Karpas-422 (cell line): ENCODE measurements around the gene CASTOR2. TPM values are rescaled to one million over a fixed set of nuclear protein-coding genes. Genes with fewer than 3 reads are reported as not detected.

Experiments used
- DNase-seq: peaks from one replicate; pipeline ENCODE4 v3.0.0-alpha.2; 2015
- H2AFZ ChIP-seq: fragments of 200-600 bp; sonication (generic); 2 replicates; pipeline ENCODE4 v1.6.1; 2014; ENCODE audit warnings: antibody characterized with exemption, low read length, mixed read lengths
- H3K27ac ChIP-seq: fragments of 200-600 bp; sonication (generic); 2 replicates; pipeline ENCODE4 v1.5.1; 2014; ENCODE audit warnings: mild to moderate bottlenecking, low read length, moderate library complexity
- H3K27me3 ChIP-seq: fragments of 200-600 bp; sonication (generic); 2 replicates; pipeline ENCODE4 v1.6.1; 2014; ENCODE audit warnings: low read length, mixed read lengths
- H3K36me3 ChIP-seq: fragments of 200-600 bp; sonication (generic); 2 replicates; pipeline ENCODE4 v1.6.1; 2014; ENCODE audit warnings: low read length, mixed read lengths; ENCODE audit not compliant: insufficient read depth
- H3K4me1 ChIP-seq: fragments of 200-600 bp; sonication (generic); 2 replicates; pipeline ENCODE4 v1.6.1; 2014; ENCODE audit warnings: mild to moderate bottlenecking, low read length, mixed read lengths
- H3K4me2 ChIP-seq: fragments of 200-600 bp; sonication (generic); 2 replicates; pipeline ENCODE4 v1.6.1; 2014; ENCODE audit warnings: low read length, low read depth, mild to moderate bottlenecking; ENCODE audit not compliant: poor library complexity, severe bottlenecking
- H3K4me3 ChIP-seq: fragments of 200-600 bp; sonication (generic); 2 replicates; pipeline ENCODE4 v1.5.1; 2014; ENCODE audit warnings: mild to moderate bottlenecking, antibody characterized with exemption, low read length, mixed read lengths
- H3K79me2 ChIP-seq: fragments of 200-600 bp; sonication (generic); 2 replicates; pipeline ENCODE4 v1.6.1; 2014; ENCODE audit warnings: mild to moderate bottlenecking, low read length, mixed read lengths
- H3K9ac ChIP-seq: fragments of 200-600 bp; sonication (generic); 2 replicates; pipeline ENCODE4 v1.6.0; 2014; ENCODE audit warnings: low read length
- H3K9me2 ChIP-seq: fragments of 200-600 bp; sonication (generic), shearing (Covaris generic); replicated peaks from 2 replicates; pipeline ENCODE4 v1.6.0; 2014; ENCODE audit warnings: mild to moderate bottlenecking, low read length, moderate library complexity; ENCODE audit not compliant: insufficient read depth
- H3K9me3 ChIP-seq: fragments of 300-700, 200-600 bp; sonication (generic); 2 replicates; pipeline ENCODE4 v1.6.1; 2014; ENCODE audit warnings: low read length, mixed read lengths
- H4K20me1 ChIP-seq: fragments of 200-600 bp; sonication (generic); 2 replicates; pipeline ENCODE4 v1.6.1; 2014; ENCODE audit warnings: mild to moderate bottlenecking, antibody characterized with exemption, low read length, low read depth; ENCODE audit not compliant: insufficient read depth
- total RNA-seq: library from RNA; depleted of rRNA; stranded (reverse); fragments of >200 nt; shearing (Covaris generic); gene quantifications from 2 replicates; pipeline ENCODE4 v1.2.3, GENCODE V29; 2014; ENCODE audit warnings: low replicate concordance

The CASTOR2 gene
- total RNA-seq, 1 experiment from 2014 or later, result 0.30 TPM

DNA sequence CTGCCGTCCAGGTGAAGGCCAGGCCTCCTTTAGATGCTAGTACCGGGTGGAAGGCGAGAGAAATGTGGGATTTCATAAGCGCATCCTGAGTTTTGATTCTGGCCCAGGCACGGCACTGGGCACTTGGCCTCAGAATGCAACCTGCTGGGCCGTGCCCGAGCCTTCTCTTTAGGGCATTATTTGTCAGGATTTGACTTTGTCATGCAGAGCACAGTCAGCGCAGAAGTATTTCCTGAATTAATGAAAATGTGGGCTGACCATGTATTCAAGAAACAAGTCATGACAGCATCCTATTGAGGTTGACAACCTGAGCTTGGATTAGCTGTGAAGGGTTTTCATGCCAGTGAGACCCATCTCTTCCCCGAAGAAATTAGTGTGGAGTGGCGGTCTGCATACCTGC is 74.7 kb downstream of the CASTOR2 start:
- Histone ChIP-seq H3K4me2 (no peak overlapping the region), H3K9me2 (no peaks in the 10 kb centered on the region), H3K36me3 (no peaks in the 10 kb centered on the region), H3K9me3 (no peaks in the 10 kb centered on the region), H2AFZ (no peak overlapping the region), H4K20me1 (no peaks in the 10 kb centered on the region), H3K79me2 (no peaks in the 10 kb centered on the region), H3K9ac (no peak overlapping the region), H3K4me3 (no peak overlapping the region), H3K27me3 (no peaks in the 10 kb centered on the region), H3K27ac (no peak overlapping the region), H3K4me1 (no peaks in the 10 kb centered on the region)
- no peak for DNase-seq

DNA sequence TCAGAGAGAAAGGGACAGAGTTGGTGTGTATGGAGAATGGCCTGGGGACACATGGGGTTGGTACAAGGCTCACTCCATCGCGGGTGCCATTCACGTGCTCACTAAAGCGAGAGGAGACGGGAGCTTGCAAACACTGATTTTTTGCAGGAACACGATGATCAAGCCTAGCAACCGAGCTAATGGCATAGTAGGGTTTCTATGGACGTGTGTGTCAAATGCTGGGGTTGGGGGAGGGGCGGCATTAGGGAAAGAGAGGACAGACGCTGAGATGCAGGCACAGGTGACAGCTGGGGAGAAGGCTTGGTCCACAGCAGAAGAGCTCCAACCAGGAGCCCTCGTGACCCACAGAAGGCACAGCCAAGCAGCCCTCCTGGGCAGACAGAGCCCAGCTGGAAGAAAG is 75.2 kb downstream of the CASTOR2 start:
- no peaks in the 10 kb centered on the region for H3K9me2 ChIP-seq
- H3K9ac ChIP-seq, result no peak overlapping the region
- H3K4me3 ChIP-seq, result no peak overlapping the region
- no peaks in the 10 kb centered on the region for H3K9me3 ChIP-seq
- no peaks in the 10 kb centered on the region for H3K4me1 ChIP-seq
- no peaks in the 10 kb centered on the region for H3K27me3 ChIP-seq
- DNase-seq, result no peak
- no peaks in the 10 kb centered on the region for H4K20me1 ChIP-seq
- no peaks in the 10 kb centered on the region for H3K36me3 ChIP-seq
- H3K27ac ChIP-seq, result no peak overlapping the region
- H3K79me2 ChIP-seq, result no peaks in the 10 kb centered on the region
- H3K4me2 ChIP-seq, result no peak overlapping the region
- no peak overlapping the region for H2AFZ ChIP-seq

DNA sequence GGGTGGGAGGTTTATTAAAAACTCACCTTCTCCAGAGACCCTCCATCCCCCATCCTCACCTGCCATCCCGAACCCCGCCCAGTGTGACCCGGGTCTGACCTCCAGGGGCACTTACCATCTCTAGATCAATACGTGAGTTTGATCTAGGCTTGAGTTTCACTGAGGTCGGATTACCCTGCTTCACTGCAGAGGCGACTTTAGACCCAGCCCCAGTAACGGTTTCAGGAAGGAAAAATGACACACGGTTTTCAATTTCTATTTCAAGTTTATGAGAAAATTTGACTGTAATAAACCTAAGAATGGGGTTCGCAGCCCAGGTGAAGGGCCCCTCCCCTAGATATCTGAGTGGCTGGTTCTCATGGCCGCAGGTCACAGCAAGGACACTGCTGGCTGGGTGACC is 76.0 kb downstream of the CASTOR2 start:
- no peak for DNase-seq
- H3K27me3 ChIP-seq, result no peaks in the 10 kb centered on the region
- H3K27ac ChIP-seq, result no peak overlapping the region
- H3K4me1 ChIP-seq, result no peaks in the 10 kb centered on the region
- H4K20me1 ChIP-seq, result no peaks in the 10 kb centered on the region
- no peak overlapping the region for H2AFZ ChIP-seq
- H3K9me2 ChIP-seq, result no peaks in the 10 kb centered on the region
- H3K9ac ChIP-seq, result no peak overlapping the region
- no peaks in the 10 kb centered on the region for H3K36me3 ChIP-seq
- H3K9me3 ChIP-seq, result no peaks in the 10 kb centered on the region
- H3K4me2 ChIP-seq, result no peak overlapping the region
- H3K79me2 ChIP-seq, result no peaks in the 10 kb centered on the region
- no peak overlapping the region for H3K4me3 ChIP-seq

DNA sequence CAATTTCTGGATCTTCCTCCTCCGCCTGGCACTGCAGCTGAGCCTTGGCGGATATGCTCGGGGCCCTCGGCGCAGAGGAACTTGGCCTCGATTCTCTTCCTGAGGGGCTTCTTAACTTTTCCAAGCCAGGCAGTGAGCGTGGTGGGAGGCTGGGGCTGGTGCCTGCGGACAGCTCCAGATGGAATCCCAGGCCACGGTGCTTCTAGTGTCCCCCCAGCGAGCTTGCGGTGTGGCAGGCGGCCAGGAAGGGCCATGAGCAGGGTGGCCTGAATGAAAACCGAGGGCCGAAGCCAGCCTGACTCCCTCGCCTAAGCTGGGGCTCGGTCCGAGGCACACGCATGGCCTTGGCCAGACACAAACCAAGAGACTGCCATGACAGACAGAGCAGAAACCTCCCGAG is 77.8 kb downstream of the CASTOR2 start:
- H3K79me2 ChIP-seq, result no peaks in the 10 kb centered on the region
- H3K27ac ChIP-seq, result no peak overlapping the region
- DNase-seq, result no peak
- H3K9me2 ChIP-seq, result no peaks in the 10 kb centered on the region
- no peak overlapping the region for H3K9ac ChIP-seq
- H3K9me3 ChIP-seq, result no peaks in the 10 kb centered on the region
- H3K4me1 ChIP-seq, result no peaks in the 10 kb centered on the region
- H4K20me1 ChIP-seq, result no peaks in the 10 kb centered on the region
- H2AFZ ChIP-seq, result no peak overlapping the region
- H3K4me3 ChIP-seq, result no peak overlapping the region
- no peaks in the 10 kb centered on the region for H3K27me3 ChIP-seq
- H3K4me2 ChIP-seq, result no peak overlapping the region
- H3K36me3 ChIP-seq, result no peaks in the 10 kb centered on the region

DNA sequence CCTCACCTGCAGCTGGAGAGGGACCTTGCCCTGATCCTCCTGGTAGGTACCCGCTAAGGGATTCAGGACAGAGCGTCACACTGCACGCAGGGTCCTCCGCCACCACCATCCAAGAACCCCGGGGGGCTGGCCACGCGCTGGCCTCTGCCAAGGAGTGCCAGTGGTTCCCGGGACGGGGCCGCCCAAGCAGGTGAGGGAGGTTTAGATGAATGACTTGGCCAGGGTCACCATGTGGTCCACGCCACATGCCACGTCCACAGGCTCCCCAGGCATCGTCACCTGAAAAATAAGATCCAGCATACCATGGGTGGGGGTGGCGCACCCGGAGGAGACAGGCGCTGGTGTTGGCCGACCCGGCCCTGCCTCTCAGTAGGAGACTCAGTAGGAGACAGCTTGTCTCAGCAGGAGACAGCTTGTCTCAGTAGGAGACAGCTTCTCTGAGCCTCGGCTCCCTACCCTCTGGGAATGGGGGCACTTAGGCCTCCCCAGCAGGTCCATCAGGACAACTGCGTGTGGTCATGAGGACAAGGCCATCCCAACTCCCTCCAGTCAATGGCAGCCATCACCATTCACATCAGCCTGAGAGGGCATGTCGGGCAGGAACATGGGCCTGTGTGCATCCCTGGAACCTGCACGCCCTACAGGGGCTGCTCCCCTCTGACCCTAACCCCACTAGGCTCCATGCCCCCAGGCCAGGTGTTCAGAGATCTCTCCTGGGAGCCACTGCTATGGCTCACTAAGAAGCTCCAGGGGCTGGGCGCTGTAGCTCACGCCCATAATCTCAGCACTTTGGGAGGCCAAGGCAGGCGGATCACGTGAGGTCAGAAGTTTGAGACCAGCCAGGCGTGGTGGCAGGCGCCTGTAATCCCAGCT is 78.6 kb downstream of the CASTOR2 start:
- H3K4me3 ChIP-seq, result no peak overlapping the region
- H3K4me2 ChIP-seq, result no peak overlapping the region
- no peaks in the 10 kb centered on the region for H3K36me3 ChIP-seq
- no peak overlapping the region for H3K27ac ChIP-seq
- no peak overlapping the region for H2AFZ ChIP-seq
- H3K9me3 ChIP-seq, result no peaks in the 10 kb centered on the region
- H3K4me1 ChIP-seq, result no peaks in the 10 kb centered on the region
- no peaks in the 10 kb centered on the region for H4K20me1 ChIP-seq
- H3K79me2 ChIP-seq, result no peaks in the 10 kb centered on the region
- no peaks in the 10 kb centered on the region for H3K27me3 ChIP-seq
- H3K9ac ChIP-seq, result no peak overlapping the region
- DNase-seq, result no peak
- H3K9me2 ChIP-seq, result no peaks in the 10 kb centered on the region

DNA sequence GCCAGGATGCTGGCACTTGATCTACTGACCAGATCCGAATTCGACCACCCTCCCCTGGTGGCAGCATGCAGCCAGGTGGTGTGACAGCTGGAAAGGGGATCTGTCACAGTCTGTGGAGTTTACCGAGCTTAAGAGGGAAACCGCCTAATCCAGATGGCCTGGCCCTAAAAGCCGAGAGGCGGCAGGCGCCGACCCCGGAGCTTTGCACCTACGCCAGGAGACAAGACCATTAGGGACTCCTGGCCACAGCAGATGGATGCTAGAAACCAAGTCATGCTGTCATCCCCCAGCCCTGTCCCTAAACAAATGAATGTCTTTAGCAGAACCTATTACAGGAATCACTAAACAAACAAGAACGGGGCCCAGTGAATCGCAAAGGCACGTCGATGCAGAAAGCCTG is 81.4 kb downstream of the CASTOR2 start:
- H3K79me2 ChIP-seq, result no peaks in the 10 kb centered on the region
- no peak overlapping the region for H3K9ac ChIP-seq
- no peaks in the 10 kb centered on the region for H3K4me1 ChIP-seq
- H3K27me3 ChIP-seq, result no peaks in the 10 kb centered on the region
- no peak overlapping the region for H2AFZ ChIP-seq
- H4K20me1 ChIP-seq, result no peaks in the 10 kb centered on the region
- H3K36me3 ChIP-seq, result 0 out of 2 replicates have a peak, but pooled peaks cover 5% of the 10 kb centered on the region
- H3K27ac ChIP-seq, result no peak overlapping the region
- H3K4me2 ChIP-seq, result no peak overlapping the region
- H3K9me2 ChIP-seq, result no peaks in the 10 kb centered on the region
- no peak overlapping the region for H3K4me3 ChIP-seq
- no peak for DNase-seq
- no peaks in the 10 kb centered on the region for H3K9me3 ChIP-seq

DNA sequence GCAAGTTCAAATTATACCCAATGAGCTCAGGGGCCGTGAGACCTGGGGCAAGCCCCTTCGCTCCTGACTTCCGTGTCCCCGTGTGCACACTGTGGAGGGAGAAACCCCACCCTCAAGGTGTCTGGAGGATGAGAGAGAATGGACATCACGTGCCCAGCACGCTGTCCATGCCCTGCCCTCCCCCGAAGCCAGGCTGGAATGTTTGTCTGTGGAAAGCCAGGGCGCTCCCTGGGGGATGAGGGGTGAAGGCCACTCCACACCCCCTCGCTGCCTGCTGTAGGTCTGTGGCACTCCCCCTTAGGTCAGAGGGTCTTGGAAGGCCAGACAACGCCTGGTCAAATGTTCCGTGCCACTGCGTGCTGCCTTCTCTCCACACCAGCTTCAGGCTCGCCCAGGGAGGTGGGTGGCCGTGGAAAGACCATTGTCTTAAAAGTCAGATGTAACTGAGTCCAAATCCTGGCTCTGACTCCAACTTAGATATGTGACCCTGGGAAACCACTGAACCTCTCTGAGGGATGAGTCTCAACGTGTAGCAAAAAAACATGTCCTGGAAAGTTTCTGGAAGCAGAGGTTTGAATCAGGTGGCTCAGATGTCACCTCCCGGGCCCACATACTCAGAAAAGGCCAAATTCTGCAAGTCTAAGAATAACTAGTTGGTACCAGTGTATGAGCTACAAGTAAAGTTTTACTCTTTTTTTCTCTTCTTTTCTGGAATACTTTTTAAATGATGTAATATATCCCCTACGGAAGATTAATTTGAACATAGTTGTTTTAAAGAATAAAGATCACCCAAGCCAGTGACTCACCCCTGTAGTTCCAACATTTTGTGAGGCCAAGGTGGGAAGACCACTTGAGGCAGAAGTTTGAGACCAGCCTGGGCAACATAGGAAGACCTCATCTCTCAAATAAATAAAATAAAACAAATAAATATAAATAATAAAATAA is 84.2 kb downstream of the CASTOR2 start:
- no peak overlapping the region for H3K27ac ChIP-seq
- no peak overlapping the region for H3K4me3 ChIP-seq
- no peak for DNase-seq
- H3K9me3 ChIP-seq, result no peaks in the 10 kb centered on the region
- no peaks in the 10 kb centered on the region for H3K79me2 ChIP-seq
- H3K4me1 ChIP-seq, result no peaks in the 10 kb centered on the region
- no peak overlapping the region for H3K4me2 ChIP-seq
- H3K9ac ChIP-seq, result no peak overlapping the region
- H3K27me3 ChIP-seq, result no peaks in the 10 kb centered on the region
- no peaks in the 10 kb centered on the region for H4K20me1 ChIP-seq
- peaks cover 8% of the 10 kb centered on the region; the same call in 1 of the 2 replicates for H3K36me3 ChIP-seq
- no peak overlapping the region for H2AFZ ChIP-seq
- H3K9me2 ChIP-seq, result no peaks in the 10 kb centered on the region

DNA sequence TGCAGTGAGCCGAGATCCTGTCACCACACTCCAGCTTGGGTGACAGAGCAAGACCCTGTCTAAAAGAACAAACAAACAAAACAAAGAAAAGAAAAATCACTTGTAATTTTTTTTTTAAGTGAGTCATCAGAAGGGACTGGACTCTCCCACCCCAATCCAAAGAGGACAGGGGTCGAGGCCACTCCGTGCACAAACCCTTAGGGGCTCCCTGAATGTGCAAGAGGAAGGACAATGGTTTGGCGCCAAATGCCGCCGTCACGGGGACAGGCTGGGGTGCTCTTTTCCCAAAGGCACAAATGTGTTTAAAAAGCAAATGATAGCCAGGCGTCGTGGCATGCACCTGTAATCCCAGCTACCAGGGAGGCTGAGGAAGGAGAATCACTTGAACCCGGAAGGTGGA is 85.3 kb downstream of the CASTOR2 start:
- no peak overlapping the region for H3K27ac ChIP-seq
- H3K27me3 ChIP-seq, result no peaks in the 10 kb centered on the region
- no peaks in the 10 kb centered on the region for H4K20me1 ChIP-seq
- H3K36me3 ChIP-seq, result peaks cover 10% of the 10 kb centered on the region
- no peaks in the 10 kb centered on the region for H3K9me2 ChIP-seq
- H3K4me2 ChIP-seq, result no peak overlapping the region
- no peaks in the 10 kb centered on the region for H3K4me1 ChIP-seq
- no peak for DNase-seq
- no peak overlapping the region for H3K9ac ChIP-seq
- no peak overlapping the region for H3K4me3 ChIP-seq
- no peaks in the 10 kb centered on the region for H3K79me2 ChIP-seq
- H2AFZ ChIP-seq, result no peak overlapping the region
- no peaks in the 10 kb centered on the region for H3K9me3 ChIP-seq
